HUES48 (cell line): Measurements from ENCODE around the gene PTGES3L.

Experiments used
- H3K27ac ChIP-seq: one replicate; pipeline ENCODE4 v1.7.0; 2013; ENCODE audit warnings: low read depth, low read length, inconsistent platforms
- H3K27me3 ChIP-seq: 2 replicates; pipeline ENCODE4 v1.6.1; 2013; ENCODE audit warnings: mild to moderate bottlenecking, low read length; ENCODE audit not compliant: control insufficient read depth, insufficient read depth
- H3K36me3 ChIP-seq: 2 replicates; pipeline ENCODE4 v1.6.1; 2013; ENCODE audit warnings: low read length; ENCODE audit not compliant: control insufficient read depth, insufficient read depth
- H3K4me1 ChIP-seq: 2 replicates; pipeline ENCODE4 v1.6.1; 2013; ENCODE audit warnings: mild to moderate bottlenecking, low read length; ENCODE audit not compliant: control insufficient read depth, insufficient read depth
- H3K4me3 ChIP-seq: 2 replicates; pipeline ENCODE4 v1.5.1; 2013; ENCODE audit warnings: mild to moderate bottlenecking, low read depth, low read length
- H3K9ac ChIP-seq: 2 replicates; pipeline ENCODE4 v1.6.1; 2013; ENCODE audit warnings: mild to moderate bottlenecking, low read depth, low read length, moderate library complexity
- H3K9me3 ChIP-seq: 2 replicates; pipeline ENCODE4 v1.6.1; 2013; ENCODE audit warnings: low read length; ENCODE audit not compliant: control insufficient read depth, insufficient read depth

PTGES3L gene

DNA sequence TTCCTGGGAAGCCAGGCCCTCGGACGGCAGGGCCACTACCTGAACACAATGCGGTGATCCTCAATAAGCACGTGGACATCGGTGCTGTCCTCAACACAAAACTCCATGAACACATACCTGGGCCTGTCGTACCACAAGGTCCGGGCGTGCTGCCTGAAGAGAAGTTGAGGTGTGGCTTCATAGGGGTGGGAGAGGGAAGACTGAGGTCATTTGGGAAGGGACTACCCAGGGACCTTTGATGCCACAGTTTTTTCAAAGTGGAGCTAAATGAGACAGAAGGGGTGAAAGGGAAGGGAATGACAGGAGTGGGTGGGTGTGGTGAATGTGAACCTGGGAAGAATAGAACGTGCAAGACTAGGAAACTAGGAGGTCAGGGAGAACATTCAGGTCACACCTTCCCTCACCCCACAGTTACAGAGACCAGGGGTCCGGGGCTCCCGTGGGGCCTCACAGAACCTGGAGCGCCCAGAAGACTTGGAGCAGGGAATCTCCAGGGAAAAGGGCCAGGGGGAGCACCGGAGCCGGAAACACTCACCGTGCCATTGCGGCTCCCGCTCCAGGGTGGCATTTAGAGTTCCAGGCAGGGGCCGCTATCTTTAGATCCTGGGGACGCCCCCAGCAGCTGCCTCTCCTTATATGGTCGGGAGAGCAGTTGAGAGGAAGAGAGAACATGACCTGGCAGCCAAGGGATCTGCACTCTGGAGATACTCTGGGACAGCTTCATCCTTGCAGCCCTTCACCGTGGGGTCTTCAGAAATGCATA is at the start of gene PTGES3L:
Gene PTGES3L (minus strand): TSS at position 570 of the 763 bp plus-strand sequence. CDS start 27 bp downstream, at position 543.
- Histone ChIP-seq H3K27me3 (no peaks in the 10 kb centered on the region), H3K9me3 (no peaks in the 10 kb centered on the region), H3K4me1 (0 out of 2 replicates have a peak, but pooled peaks cover 7% of the 10 kb centered on the region), H3K27ac (peak within 1 kb of the TSS; percentile 94), H3K36me3 (peaks cover 5% of the 10 kb centered on the region; the same call in 1 of the 2 replicates), H3K4me3 (peak within 1 kb of the TSS; percentile 77), H3K9ac (peak within 1 kb of the TSS; percentile 77)

DNA sequence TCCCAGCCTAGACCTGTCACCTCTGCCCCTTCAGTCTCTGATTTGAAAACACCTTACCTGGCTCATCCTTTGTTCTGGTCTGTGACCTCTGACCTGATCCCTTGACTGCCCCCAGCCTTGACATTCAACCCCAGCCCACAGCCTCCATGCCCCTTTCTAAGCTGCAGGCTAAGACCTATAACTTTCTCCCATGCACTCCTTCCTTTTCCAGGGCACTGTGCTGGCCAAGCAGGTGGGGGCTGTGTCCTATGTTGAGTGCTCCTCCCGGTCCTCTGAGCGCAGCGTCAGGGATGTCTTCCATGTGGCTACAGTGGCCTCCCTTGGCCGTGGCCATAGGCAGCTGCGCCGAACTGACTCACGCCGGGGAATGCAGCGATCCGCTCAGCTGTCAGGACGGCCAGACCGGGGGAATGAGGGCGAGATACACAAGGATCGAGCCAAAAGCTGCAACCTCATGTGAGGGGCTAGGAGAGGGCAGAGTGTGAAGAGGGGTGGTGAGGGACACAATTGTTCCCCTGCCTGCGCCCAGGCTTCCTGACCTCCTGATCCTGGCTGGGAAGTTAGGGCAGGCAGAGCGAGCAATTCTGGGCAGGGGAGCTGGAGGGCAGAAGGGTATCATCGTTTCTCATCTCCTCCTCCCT is 48.5 kb upstream of the PTGES3L start:
- Histone ChIP-seq H3K36me3 (peaks cover 24% of the 10 kb centered on the region), H3K4me3 (no peak overlapping the region), H3K9me3 (no peaks in the 10 kb centered on the region), H3K9ac (no peak overlapping the region), H3K27me3 (no peaks in the 10 kb centered on the region), H3K27ac (peak overlapping the region; percentile 70), H3K4me1 (peaks cover 28% of the 10 kb centered on the region)

DNA sequence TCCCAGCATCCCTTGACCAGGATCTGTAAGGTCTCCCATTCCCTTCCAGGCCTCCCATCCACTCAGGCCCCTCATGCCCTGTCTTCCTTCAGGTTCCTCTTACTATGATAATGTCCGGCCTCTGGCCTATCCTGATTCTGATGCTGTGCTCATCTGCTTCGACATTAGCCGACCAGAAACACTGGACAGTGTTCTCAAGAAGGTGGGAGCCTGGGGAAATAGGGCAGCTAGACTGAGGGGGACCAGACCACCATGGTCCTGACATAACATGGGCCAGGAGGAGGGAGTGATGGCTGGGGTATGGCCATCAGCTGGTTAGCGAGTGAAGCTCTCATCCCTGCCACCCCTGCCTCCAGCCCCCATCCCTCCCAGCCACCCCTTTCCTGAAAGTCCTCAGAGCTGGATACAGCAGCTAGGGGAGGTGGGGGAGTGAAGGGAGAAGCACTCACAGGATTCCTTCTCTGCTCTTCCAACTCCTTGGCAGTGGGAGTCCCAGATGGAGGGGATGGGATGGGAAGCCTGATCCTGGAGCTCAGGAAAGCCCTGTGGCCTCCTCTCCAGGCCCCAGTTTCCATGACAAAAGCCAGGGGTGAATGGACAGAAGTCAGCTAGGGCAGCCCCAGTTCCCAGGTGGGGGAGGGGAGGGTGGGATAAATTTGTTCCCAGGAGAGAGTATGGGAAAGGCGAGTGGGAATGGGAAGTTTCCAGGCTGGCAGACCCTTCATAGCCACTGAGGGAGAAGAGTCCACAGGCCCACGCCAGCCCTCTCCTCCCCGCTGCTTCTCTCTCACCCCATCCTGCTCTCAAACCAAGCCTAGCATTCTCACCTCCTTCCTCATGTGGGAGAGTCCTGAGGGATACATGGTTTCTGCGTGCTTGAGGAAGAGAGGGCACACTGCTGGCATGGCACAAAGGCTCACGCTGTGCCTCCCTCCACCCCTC is 47.5 kb upstream of the PTGES3L start:
- Histone ChIP-seq H3K4me3 (peak overlapping the region; percentile 18), H3K4me1 (peaks cover 28% of the 10 kb centered on the region), H3K9ac (no peak overlapping the region)

DNA sequence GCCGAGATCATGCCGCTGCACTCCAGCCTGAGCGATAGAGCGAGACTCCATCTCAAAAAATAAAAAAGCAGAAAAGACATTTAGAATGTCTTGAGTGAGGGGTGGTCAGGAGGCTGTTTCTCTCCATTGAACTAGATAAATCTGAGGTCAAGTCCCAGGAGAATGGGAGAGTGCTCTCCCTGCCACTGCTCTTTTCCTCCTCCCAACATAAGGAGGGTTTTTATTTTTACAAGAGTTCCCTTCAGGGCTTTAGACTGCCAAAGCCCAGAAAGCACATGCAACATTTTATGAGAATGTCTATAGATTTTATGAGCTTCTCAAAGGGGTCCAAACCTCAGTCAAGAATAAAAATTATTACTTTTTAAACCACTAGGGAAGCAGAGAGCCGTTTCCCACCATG is 46.7 kb upstream of the PTGES3L start:
- Histone ChIP-seq H3K9me3 (no peaks in the 10 kb centered on the region), H3K9ac (no peak overlapping the region), H3K36me3 (peaks cover 24% of the 10 kb centered on the region), H3K27me3 (no peaks in the 10 kb centered on the region), H3K4me3 (0 out of 2 replicates have a peak overlapping the region, but pooled peaks have one; percentile 18), H3K4me1 (peaks cover 26% of the 10 kb centered on the region), H3K27ac (peak overlapping the region; percentile 70)

More for the DNA sequence above, 47.5 kb upstream of the PTGES3L start:
- no peaks in the 10 kb centered on the region for H3K27me3 ChIP-seq
- peaks cover 24% of the 10 kb centered on the region for H3K36me3 ChIP-seq
- H3K9me3 ChIP-seq = no peaks in the 10 kb centered on the region
- H3K27ac ChIP-seq = peak overlapping the region; percentile 70

DNA sequence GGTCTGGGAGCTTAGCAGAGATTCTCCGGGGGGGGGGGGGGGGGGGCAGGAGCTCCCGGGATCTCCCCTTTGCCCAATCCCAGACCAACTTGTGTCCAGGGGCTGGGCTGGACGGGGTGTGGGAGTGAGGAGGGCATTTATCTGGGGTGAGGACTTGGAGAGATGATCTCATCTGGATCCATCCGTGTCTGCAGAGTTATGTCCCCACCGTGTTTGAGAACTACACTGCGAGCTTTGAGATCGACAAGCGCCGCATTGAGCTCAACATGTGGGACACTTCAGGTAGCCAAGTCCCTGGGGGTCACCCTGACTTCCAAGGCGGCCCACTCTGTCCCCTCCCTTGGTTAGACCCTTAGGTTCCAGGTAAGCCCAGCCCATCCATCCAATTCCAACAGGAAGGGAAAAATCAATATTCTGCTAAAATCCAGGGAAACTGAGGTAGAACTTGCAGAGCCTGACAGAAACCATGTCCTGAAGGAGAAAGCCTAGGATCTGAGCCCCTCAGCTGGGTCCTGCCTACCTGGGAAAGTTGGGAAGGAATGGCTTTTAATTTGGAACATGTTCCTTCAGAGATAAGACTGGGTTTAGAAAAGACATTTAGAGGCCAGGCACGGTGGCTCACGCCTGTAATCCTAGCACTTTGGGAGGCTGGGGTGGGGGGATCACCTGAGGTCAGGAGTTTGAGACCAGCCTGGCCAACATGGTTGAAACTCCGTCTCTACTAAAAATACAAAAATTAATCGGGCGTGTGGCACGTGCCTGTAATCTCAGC is 46.1 kb upstream of the PTGES3L start:
- H3K36me3 ChIP-seq = peaks cover 24% of the 10 kb centered on the region

DNA sequence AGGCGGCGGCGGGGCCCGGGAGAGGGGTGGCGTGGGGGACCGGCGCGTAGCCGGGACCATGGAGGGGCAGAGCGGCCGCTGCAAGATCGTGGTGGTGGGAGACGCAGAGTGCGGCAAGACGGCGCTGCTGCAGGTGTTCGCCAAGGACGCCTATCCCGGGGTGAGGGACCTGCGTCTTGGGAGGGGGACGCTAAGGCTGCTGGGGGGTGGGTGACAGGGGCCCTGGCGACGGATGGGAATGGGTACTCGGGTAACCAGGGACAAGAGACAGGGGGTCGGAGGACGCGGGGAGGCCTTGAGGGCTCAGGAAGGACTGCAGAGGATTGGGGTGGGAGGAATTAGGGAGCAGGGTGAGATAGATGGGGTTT is 45.4 kb upstream of the PTGES3L start:
- H3K36me3 ChIP-seq = peaks cover 24% of the 10 kb centered on the region
- H3K27me3 ChIP-seq = no peaks in the 10 kb centered on the region
- H3K9ac ChIP-seq = no peak overlapping the region
- H3K9me3 ChIP-seq = no peaks in the 10 kb centered on the region
- H3K27ac ChIP-seq = no peak overlapping the region
- H3K4me3 ChIP-seq = peak overlapping the region; percentile 73
- H3K4me1 ChIP-seq = peaks cover 22% of the 10 kb centered on the region

More for the DNA sequence above, 46.1 kb upstream of the PTGES3L start:
- no peak overlapping the region for H3K9ac ChIP-seq
- no peaks in the 10 kb centered on the region for H3K9me3 ChIP-seq
- no peak overlapping the region for H3K27ac ChIP-seq
- H3K4me3 ChIP-seq = peak overlapping the region; percentile 73
- H3K27me3 ChIP-seq = no peaks in the 10 kb centered on the region
- peaks cover 20% of the 10 kb centered on the region for H3K4me1 ChIP-seq

DNA sequence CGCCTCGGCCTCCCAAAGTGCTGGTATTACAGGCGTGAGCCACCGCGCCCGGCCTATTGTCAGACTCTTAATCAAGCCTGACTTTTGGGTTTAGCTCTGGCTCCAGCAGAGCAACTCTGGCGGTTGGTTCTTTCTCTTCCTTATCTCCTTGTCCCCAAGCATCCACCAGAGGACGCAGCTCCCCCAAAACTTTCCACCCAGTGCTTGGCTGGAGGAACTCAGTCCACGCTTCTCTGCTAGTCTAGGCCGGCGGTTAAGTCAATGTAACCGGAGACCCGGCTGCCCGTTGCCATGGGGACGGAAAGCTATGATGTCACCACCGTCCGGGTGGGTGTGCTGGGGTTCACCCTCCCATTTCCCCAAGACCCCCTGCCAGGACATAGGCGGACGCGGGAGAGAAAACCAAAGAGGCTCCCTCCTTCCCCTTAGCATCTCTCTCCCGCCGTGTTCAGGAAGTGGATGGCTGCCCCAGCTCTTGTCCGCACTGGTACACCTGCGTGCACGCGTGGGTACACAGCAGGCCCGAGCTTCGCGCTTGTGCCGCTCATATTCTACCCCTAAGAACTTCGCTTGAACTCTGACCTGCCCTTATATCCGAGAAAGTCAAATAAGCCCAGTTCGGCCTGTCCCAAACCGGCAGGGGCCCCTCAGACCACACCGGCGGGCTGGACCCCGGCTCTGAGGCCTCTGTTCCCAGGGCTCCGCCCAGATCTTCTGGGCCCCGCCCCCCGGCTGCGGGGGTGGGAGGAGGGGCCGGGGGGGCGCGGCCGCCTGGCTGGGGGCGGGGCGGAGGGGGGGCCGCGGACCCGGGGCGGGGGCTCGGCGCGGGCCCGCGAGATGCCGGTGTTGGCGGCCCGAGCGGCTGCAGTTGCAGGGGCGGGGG is 44.8 kb upstream of the PTGES3L start, which contains the start of gene RND2:
Gene RND2 (plus strand): TSS at position 825 of the 883 bp plus-strand sequence. CDS start 117 bp downstream, outside the sequence.
- Histone ChIP-seq H3K36me3 (peaks cover 27% of the 10 kb centered on the region), H3K4me3 (peak within 1 kb of the TSS; percentile 94), H3K4me1 (peaks cover 29% of the 10 kb centered on the region), H3K27ac (peak within 1 kb of the TSS; percentile 98), H3K27me3 (no peaks in the 10 kb centered on the region), H3K9ac (peak within 1 kb of the TSS; percentile 90), H3K9me3 (no peaks in the 10 kb centered on the region)

DNA sequence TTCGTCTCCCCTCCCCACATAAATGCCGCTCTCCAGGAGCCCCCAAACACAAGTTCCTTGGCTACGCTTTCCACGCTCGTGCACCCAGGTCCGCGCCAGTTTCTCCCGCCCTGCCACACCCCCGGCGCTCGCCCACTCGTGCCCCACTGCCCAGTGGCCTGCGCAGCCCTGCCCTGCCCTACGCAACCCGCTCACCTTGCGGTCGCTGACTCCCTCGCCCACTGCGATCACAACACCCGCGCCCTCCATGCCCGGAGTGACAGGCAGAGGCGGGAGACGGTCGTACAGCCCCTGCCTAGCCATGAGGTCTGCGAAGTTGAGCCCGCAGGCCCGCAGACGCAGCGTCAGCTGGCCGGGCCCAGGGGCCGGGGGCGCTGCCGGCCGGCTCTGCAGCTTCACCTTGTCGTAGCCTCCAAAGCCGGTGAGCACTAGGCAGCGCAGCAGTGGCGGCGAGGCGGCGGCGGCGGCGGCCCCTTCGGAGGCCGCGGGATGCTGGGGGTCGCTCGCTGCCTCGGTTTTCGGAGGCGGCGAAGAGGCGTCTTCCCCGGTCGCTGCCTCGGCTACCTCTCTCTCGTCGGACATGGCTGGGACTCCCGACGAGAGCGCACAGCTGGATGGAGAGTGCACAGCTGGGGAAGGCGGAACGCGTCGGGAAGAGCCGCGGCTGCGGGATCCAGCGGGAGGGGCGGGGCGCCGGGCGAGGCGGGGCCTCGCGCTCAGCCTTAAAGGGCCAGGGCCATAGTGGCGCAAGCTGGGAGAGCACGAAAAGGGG is 42.0 kb upstream of the PTGES3L start, which contains the start of gene VAT1:
Gene VAT1 (minus strand): TSS at position 645 of the 772 bp plus-strand sequence. CDS start 63 bp downstream, at position 582.
- no peaks in the 10 kb centered on the region for H3K27me3 ChIP-seq
- peak within 1 kb of the TSS; percentile 89 for H3K27ac ChIP-seq

More for the DNA sequence above, 42.0 kb upstream of the PTGES3L start, which contains the start of gene VAT1:
- Histone ChIP-seq H3K9me3 (no peaks in the 10 kb centered on the region), H3K4me3 (peak within 1 kb of the TSS; percentile 91), H3K9ac (peak within 1 kb of the TSS; percentile 75), H3K4me1 (peaks cover 19% of the 10 kb centered on the region), H3K36me3 (peaks cover 29% of the 10 kb centered on the region)
